GM21528 (cell line): ENCODE measurements around the gene CLDN11.

ENCODE experiments used
- ATAC-seq: cut with Tn5 transposase; IDR thresholded peaks from one replicate; pipeline ENCODE4 v1.9.1; 2021; ENCODE audit warnings: mild to moderate bottlenecking, moderate library complexity; ENCODE audit not compliant: unreplicated experiment, low FRiP score

Gene CLDN11

DNA sequence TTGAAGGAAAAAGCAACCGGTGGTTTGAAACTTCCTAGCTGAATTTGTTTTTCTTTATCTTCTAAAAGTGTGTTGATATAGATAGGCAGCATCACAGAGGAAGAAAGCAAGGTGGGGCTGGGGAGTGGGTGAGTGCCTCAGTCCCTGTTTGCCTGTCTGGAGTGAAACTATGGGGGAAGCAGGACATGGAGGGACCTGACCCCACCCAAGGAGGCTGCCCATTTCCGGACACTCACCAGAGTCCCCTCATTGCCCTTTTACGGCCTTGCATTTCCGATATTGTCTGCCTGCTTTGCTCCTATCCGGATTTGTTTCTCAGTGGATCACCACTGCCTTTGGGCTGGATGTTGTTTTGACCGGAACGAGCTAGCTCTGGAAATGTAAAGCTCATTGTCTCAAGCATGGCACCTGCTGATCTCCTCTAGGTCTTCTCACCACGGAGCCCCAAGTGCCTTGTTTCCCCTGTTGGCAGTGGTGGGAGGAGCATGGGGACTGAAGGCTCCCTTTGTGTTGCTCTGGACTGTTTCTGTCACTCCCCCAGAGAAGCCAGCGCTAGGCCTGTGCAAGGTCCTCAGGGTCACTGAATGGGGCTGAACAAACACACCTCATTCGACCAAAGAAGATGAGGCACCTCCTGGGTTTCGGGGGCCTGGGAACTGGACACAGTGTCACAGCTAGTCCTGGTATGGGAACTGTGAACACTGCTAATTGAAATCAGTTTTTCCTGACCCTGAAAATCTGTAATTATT, 7.0 kb downstream of the CLDN11 start:
- no peak for ATAC-seq

DNA sequence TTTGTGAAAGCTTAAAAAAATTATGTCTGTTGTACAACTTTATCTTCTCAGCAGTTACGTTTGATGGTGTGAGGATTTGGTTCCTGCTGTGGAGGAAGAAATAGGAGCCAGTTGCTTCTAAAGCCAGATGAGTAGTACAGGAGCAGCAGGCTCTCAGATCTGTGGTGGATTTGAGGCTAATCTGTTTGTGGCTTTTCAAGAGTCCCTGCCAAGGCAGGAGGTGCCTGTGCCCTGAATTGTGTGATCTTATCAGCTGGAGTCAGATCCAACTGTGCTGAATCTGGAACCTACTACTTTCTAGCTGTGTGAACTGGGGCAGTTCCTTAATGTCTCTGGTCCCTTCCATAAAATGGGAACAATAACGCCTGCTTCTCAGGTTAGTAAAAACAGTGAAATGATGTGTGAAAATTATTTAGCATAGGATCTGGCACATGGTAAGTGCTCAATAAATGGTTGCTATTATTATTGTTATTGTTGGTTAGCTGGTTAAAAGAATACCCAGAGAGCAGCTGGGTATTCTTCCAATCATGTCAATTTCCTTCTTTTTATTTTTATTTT, 7.7 kb downstream of the CLDN11 start:
- ATAC-seq = no peak

DNA sequence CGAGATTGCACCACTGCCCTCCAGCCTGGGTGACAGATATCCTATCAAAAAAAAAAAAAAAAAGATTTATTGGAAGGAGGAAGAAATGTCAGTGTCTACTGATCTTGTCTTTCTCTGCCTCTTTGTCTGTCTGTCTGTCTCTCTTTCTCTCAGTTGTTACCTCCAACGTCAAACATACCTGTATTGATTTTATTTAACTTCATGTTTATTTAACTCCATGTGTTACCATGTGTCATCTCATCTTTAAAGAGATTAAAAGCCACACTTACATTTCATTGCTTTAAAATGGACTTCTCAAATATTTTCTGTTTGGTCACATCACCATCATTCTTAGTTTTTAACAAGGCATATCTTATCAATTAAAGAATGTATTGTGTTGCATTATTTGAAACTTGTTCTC, 9.4 kb downstream of the CLDN11 start:
- ATAC-seq = no peak

GRCh38 chr3:170429050-170429449, 10.4 kb downstream of the CLDN11 start:
- ATAC-seq = no peak

DNA sequence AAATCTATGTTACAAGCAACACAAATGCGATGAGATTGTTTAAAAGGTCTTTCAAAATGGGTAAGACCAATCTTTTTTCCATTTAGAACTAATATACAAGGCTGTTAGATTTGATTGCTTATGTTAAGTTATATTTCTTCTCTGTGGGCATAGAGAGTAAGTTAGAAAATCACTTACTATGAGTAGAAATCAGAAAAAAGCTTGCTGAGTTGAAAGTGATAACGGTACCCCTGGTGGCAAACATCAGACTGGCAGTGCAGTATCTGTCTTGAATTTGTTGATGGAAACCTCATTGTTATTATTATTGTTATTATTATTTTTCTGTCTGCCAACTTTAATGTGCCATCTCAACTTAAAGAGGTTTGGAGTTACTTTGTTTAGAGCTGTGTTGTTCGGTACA, 12.4 kb downstream of the CLDN11 start:
- no peak for ATAC-seq

GRCh38 chr3:170432416-170432815, 13.7 kb downstream of the CLDN11 start:
- no peak for ATAC-seq

DNA sequence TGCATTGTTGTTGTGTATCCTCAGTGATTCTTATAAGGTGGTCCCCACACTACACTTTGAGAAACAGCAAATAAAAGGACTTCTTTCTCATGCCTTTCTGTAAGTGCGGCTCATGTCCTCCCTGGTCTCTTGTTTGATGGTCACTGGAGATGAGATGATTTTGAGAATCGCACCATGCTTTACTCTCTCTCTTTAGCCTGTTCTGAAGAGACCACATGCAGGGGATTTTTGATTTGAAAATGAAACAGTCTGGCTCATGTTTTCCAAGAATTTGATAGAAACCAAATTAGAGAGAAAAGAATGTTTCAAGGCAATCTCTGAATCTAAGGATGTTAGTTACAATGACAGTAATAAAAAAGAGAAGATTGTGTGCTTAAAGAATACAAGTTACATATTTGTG, 18.0 kb downstream of the CLDN11 start:
- no peak for ATAC-seq

GRCh38 chr3:170437176-170437575, 18.5 kb downstream of the CLDN11 start:
- ATAC-seq = no peak

DNA sequence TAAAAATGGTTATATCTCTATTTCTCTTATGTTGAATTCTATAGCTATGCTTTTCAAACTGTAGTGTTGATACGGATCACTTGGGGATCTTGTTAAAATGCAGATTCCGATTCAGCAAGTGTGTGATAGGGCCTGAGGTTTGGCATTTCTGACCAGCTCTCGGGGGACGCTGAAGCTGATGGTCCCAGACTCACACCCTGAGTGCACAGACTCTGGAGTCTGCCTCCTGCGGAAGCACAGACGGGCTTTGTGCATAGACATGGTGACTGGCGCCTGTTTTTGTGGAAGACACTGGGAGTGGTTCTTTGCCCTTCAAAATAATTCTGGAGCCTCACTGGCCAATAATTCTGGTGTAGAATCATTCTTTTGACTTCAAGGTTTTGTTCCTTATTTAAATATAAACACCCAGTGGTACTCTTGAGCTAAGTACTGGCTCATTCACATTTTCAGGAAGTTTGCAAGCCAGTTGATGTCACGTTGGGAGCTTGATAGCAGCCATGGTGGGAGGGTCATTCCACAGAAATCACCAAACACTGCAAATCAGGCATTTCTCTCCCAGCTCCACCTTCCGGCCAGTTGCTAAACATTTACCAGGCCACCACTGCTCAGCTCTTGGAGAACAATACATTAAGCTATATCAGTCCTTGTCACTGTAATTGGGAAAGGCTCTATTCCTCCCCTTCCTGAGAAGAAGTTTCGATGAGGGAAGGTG, 19.2 kb downstream of the CLDN11 start:
- no peak for ATAC-seq

GRCh38 chr3:170438836-170439235, 20.2 kb downstream of the CLDN11 start:
- no peak for ATAC-seq

GRCh38 chr3:170440344-170440743, 21.7 kb downstream of the CLDN11 start:
- ATAC-seq = no peak

DNA sequence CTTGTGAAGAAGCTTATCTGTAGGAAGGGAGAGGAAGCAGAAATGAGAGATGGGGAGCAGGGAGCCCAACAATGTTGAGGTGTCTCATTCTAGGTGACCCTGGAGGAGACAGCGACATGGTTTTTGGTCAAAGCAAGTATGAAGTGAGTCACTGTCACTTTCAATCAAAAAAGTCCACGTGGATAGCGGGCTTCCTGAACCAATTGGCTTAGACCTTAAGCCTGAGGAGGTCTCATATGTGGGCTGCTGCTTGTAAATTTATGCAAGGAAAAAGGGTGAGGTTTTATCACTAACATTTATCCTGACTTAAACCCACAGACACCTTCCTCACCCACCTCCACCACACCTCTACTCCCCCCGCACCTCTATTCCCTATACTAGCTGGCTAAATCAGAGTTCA, 22.7 kb downstream of the CLDN11 start:
- no peak for ATAC-seq

GRCh38 chr3:170442947-170443346, 24.3 kb downstream of the CLDN11 start:
- ATAC-seq = no peak

GRCh38 chr3:170443457-170443856, 24.8 kb downstream of the CLDN11 start:
- no peak for ATAC-seq

DNA sequence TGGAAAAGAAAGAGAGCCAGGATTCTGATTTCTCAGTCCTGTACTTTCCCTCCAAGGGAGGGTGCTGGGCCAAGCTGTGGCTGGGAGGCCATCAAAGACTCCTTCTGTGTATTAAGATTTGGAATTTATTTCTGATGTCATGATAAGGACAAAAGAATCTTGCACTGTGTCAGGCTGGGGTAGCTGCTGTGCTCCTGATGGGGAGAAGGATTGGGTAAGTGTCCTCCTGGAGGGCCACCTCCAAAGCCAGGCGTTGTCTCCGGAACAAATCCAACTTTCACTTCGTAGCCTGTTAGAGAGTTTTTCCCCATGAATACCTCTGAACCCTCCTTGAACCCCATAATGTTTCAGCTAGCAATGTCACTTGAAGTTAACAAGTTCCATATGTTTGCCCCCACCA, 29.9 kb downstream of the CLDN11 start:
- no peak for ATAC-seq

DNA sequence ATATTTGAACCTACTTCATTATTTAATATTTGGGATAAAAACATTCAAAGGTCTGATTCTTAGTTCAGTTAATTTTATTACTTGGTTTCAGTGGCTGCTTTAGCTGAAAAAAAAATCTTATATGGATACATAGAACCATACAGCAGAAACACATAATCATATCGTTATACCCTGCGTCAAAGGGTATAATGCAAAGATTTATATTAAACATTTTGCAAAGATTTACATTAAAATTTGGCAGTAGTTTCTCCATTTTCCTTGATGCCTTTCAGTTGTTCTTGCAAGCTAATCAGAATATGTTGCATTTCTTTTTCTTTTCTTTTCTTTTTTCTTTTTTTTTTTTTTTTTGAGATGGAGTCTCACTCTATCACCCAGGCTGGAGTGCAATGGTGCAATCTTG, 31.4 kb downstream of the CLDN11 start:
- no peak for ATAC-seq

GRCh38 chr3:170454509-170454908, 35.8 kb downstream of the CLDN11 start:
- no peak for ATAC-seq

DNA sequence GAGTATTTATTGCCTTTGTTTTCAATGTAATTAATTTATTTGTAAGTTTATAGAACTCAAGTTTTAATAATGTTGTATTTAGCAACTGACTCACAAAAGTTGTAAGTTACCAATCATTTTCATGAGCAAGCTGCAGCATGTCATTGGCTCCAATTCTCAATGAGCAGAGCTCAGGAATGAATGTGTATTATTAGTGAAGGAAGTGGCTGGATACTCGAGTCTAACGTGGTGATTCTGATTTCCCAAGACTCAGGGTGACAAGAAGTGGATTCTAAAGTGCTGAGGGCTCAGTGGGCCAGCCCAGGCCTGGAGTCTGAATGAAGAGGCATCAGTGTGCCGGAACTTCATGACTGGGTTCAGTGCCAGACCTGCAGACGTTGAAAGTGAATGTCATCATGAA, 39.6 kb downstream of the CLDN11 start:
- ATAC-seq = no peak

GRCh38 chr3:170463011-170463410, 44.3 kb downstream of the CLDN11 start:
- no peak for ATAC-seq

DNA sequence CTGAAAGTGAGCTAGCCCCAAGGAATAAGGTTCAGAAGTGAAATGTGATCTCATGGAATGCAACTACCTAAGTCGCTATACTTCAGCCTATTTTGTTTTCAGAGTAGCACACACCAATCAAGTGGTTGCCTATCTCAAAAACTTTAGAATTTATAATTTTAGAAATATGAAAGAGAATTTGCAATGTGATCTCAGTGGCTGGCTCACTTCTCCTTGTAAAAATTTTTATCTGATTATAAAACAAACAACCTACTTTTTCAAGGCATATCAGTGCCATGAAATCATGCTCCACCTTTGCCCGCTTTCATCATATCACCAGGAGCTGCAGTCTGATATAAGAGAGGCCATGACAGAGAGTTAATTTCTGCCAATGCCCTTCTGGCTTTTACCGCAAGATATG, 47.3 kb downstream of the CLDN11 start:
- no peak for ATAC-seq

- no peak for ATAC-seq
These were observed 48.3 kb downstream of the CLDN11 start for GRCh38 chr3:170467007-170467406.

GRCh38 chr3:170467571-170468147, 49.0 kb downstream of the CLDN11 start:
- ATAC-seq = no peak
